NCI-H345 treated with DMSO at 0.1 percent for 48 hours (cell line): ENCODE data around the gene GAREM2.
"Not testable (repeated sequence)": the region's sequence is repeated elsewhere in the genome, so short reads cannot be mapped to it uniquely, and the experiment has no call there.

Experiments
- DNase-seq: peaks from one replicate; lab custom pipeline; 2025; ENCODE audit not compliant: unreplicated experiment; lab: John Stamatoyannopoulos, UW

GAREM2 gene

GRCh38 chr2:26172871-26173775 is at the start of gene GAREM2:
GAREM2 (plus strand) TSS chr2:26173088; CDS start chr2:26173221, 133 bp downstream.
- DNase-seq: no peak

- DNase-seq: no peak
Observed at GRCh38 chr2:26123426-26123825, 49.5 kb upstream of the GAREM2 start.

- no peak for DNase-seq
Observed at GRCh38 chr2:26126074-26126473, 46.8 kb upstream of the GAREM2 start.

GRCh38 chr2:26128176-26128575 is 44.7 kb upstream of the GAREM2 start:
- DNase-seq: no peak

GRCh38 chr2:26130763-26131162 is 42.1 kb upstream of the GAREM2 start:
- no peak for DNase-seq

GRCh38 chr2:26136451-26136850 is 36.4 kb upstream of the GAREM2 start:
- no peak for DNase-seq

GRCh38 chr2:26139269-26140183 is 33.4 kb upstream of the GAREM2 start:
- no peak for DNase-seq

GRCh38 chr2:26141145-26141769 is 31.6 kb upstream of the GAREM2 start:
- no peak for DNase-seq

GRCh38 chr2:26144031-26144430 is 28.9 kb upstream of the GAREM2 start:
- DNase-seq: no peak

- peak; percentile 33 for DNase-seq
Observed at GRCh38 chr2:26144953-26145680, 27.8 kb upstream of the GAREM2 start.

GRCh38 chr2:26148501-26148900 is 24.4 kb upstream of the GAREM2 start:
- no peak for DNase-seq

GRCh38 chr2:26150243-26150642 is 22.6 kb upstream of the GAREM2 start:
- DNase-seq: no peak

GRCh38 chr2:26157580-26157979 is 15.3 kb upstream of the GAREM2 start:
- DNase-seq: no peak

- no peak for DNase-seq
Observed at GRCh38 chr2:26161926-26162325, 11.0 kb upstream of the GAREM2 start.

GRCh38 chr2:26162963-26163362 is 9.9 kb upstream of the GAREM2 start:
- DNase-seq: no peak

- no peak for DNase-seq
Observed at GRCh38 chr2:26164231-26164630, 8.7 kb upstream of the GAREM2 start.

- no peak for DNase-seq
Observed at GRCh38 chr2:26164641-26165211, 8.2 kb upstream of the GAREM2 start.

GRCh38 chr2:26165403-26165802 is 7.5 kb upstream of the GAREM2 start:
- DNase-seq: no peak

GRCh38 chr2:26166541-26166940 is 6.3 kb upstream of the GAREM2 start:
- DNase-seq: not testable (repeated sequence)

GRCh38 chr2:26168785-26169184 is 4.1 kb upstream of the GAREM2 start:
- DNase-seq: no peak
